Muscle layer of colon (tissue), 2 donors: ENCODE measurements around the gene TSPAN16.
"Not testable (repeated sequence)": the region's sequence is repeated elsewhere in the genome, so short reads cannot be mapped to it uniquely, and the experiment has no call there.

Experiments
- H3K27ac ChIP-seq: one replicate; pipeline ENCODE4 v1.7.0; 2013; ENCODE audit warnings: low read depth, mild to moderate bottlenecking, low read length, moderate library complexity
- H3K27me3 ChIP-seq, 2 donors: one replicate each; pipeline ENCODE4 v1.7.0; 2013; ENCODE audit warnings: low read length in 2 of 2, mild to moderate bottlenecking in 2 of 2; ENCODE audit not compliant: insufficient read depth in 2 of 2, control insufficient read depth in 1 of 2
- H3K36me3 ChIP-seq: one replicate; pipeline ENCODE4 v1.7.0; 2013; ENCODE audit warnings: mild to moderate bottlenecking, low read length; ENCODE audit not compliant: insufficient read depth
- H3K4me1 ChIP-seq: one replicate; pipeline ENCODE4 v1.7.0; 2013; ENCODE audit warnings: mild to moderate bottlenecking, low read length; ENCODE audit not compliant: insufficient read depth
- H3K4me3 ChIP-seq, 2 donors: one replicate each; pipeline ENCODE4 v1.7.0; 2013; ENCODE audit warnings: low read length in 2 of 2, low read depth in 1 of 2, mild to moderate bottlenecking in 1 of 2, moderate library complexity in 1 of 2
- H3K9ac ChIP-seq: one replicate; pipeline ENCODE4 v1.7.0; 2013; ENCODE audit warnings: low read length
- H3K9me3 ChIP-seq: one replicate; pipeline ENCODE4 v1.7.0; 2013; ENCODE audit warnings: mild to moderate bottlenecking, low read length
- donor health status: abdominal sarcoma.
- donor health status: Adenocarcinoma of cecum.

TSPAN16 gene

DNA sequence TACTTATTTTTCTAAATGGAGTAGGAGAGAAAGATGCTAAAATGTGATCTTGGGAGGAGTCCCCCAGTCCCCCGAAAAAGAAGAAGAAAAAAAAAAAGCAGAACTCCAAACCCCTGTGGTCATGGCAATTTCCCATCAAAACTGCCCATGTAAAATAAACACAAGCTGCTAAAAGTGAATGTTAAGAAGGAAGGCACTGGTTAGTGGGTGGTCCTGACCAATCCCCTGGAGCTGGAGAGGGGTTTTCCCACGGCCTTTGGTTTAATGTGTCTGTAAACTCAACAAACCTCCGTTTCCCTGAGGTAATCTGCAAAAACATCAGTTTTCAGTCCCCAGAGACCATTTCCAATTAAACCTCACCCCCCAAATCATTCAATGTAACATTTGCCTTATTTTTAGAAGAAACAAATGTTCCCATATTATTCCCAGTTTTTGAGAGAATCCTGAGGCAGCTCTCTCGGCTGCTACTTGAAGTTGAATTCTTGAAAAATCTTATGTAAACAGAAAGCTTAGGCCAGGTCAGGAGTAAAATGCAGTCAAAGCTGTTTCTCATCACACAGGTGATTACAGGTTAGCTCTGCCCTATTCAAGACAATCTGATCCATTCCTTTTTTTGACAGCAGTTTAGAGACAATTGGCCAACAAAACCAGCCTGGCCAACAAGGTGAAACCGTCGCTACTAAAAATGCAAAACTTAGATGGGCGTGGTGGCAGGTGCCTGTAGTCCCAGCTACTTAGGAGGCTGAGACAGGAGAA lies 26.5 kb downstream of the TSPAN16 start:
- H3K9ac ChIP-seq, result no peak overlapping the region
- H3K9me3 ChIP-seq, result no peaks in the 10 kb centered on the region
- no peaks in the 10 kb centered on the region for H3K36me3 ChIP-seq
- no peak overlapping the region for H3K4me3 ChIP-seq
- H3K27ac ChIP-seq, result no peak overlapping the region
- no peaks in the 10 kb centered on the region for H3K27me3 ChIP-seq
- peaks cover 14% of the 10 kb centered on the region for H3K4me1 ChIP-seq

- Histone ChIP-seq H3K27me3 (no peaks in the 10 kb centered on the region), H3K4me1 (peaks cover 14% of the 10 kb centered on the region), H3K27ac (no peak overlapping the region), H3K9ac (no peak overlapping the region), H3K36me3 (no peaks in the 10 kb centered on the region), H3K4me3 (no peak overlapping the region), H3K9me3 (no peaks in the 10 kb centered on the region)
Measured at GRCh38 chr19:11323601-11324078, 27.7 kb downstream of the TSPAN16 start.

DNA sequence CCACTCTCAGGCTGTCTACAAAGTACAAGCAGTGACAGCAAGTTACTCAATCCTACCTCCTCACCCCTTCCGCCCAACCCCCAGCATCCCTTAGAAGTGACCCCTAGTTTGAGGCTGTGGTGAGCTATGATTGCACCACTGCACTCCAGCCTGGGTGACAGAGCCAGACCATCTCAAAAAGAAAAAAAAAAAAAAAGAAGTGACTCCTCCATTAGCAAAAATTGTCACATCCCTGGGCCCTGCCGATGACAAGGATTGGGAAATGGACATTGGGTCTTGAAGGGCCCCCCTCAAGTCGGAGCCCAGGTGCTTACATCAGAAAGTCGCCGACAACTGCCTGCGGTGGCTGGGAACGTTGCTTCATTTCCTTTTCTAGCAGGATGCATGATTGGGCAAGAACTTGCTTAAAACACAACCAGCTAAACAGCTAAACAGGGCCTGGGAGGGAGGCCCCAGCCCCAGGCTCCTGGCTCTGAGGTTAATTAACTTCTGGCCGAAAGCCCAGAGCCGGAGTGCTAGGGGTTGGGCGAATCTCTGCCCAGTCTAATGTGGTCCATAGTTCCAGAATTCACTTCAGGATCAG lies 28.2 kb downstream of the TSPAN16 start:
- Histone ChIP-seq H3K36me3 (no peaks in the 10 kb centered on the region), H3K27ac (no peak overlapping the region), H3K9me3 (no peaks in the 10 kb centered on the region), H3K4me1 (peaks cover 14% of the 10 kb centered on the region), H3K9ac (no peak overlapping the region), H3K27me3 (no peaks in the 10 kb centered on the region), H3K4me3 (no peak overlapping the region)

DNA sequence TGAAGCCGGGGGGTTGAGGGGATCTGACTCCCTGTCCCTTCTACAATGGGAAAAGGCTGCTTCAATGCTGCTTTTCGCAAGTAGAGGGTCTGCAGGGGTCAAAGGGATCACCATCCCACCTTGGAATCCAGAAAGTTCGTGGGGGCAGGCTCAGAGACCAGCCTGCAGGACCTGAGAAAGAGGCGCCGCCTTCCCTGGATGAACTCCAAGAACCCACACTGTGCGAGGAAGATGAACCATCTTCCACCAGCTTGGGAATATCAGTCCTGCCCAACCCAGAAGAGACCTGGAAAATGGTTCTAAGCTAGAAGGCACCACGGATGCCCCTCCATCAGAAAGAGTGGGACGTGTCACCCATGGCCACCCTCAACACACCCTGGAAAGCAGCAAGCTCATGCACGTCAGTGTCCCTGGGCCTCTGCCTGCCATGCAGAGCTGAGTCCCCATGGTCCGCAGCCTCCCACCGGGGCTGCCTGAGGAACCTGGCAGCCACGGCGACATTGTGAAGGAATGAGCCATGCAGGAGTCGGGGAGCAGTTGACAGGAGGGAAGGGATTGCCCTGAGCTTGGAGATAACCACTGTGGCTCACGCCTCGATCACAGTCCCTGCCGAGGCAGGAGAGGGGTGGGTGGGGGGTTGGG lies 28.9 kb downstream of the TSPAN16 start:
- Histone ChIP-seq H3K27me3 (no peaks in the 10 kb centered on the region), H3K27ac (no peak overlapping the region), H3K4me3 (no peak overlapping the region), H3K9me3 (no peaks in the 10 kb centered on the region), H3K9ac (no peak overlapping the region), H3K4me1 (peaks cover 14% of the 10 kb centered on the region), H3K36me3 (no peaks in the 10 kb centered on the region)

DNA sequence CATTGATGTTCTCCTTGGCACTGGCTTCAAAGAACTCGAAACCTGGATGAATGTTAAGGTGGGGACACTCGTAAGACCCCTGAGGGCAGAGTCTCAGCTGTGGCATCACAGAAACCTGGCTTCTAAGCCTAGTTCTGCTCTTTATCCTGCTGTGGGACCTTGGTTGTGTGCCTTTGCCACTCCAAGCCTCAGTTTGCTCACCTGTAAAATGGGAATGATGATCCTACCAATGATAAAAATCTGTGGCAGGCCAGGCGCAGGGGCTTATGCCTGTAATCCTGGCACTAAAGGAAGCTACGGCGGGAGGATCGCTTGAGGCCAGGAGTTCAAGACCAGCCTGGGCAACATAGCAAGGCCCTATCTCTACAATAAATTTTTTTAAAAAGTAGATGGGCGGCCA lies 29.6 kb downstream of the TSPAN16 start:
- no peaks in the 10 kb centered on the region for H3K27me3 ChIP-seq
- no peaks in the 10 kb centered on the region for H3K36me3 ChIP-seq
- no peaks in the 10 kb centered on the region for H3K9me3 ChIP-seq
- no peak overlapping the region for H3K4me3 ChIP-seq
- peaks cover 14% of the 10 kb centered on the region for H3K4me1 ChIP-seq
- H3K9ac ChIP-seq, result no peak overlapping the region
- H3K27ac ChIP-seq, result no peak overlapping the region

DNA sequence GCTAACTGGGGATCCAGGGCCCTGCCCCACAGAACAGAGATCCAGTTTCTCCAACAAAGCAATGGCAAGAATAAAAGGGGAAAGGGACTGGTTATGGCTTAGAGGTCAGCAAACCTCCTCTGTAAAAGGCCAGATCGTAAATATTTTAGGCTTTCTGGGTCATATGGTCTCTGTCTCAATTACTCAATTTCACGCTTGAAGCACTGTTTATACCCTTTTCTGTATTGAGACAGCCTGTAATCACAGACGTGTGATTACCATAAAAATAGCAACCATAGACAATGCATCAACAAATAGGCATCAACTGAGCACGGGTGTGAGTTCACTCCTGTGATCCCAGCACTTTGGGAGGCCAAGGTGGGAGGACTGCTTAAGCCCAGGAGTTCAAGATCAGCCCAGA lies 34.2 kb downstream of the TSPAN16 start:
- no peak overlapping the region for H3K4me3 ChIP-seq
- H3K9me3 ChIP-seq, result no peaks in the 10 kb centered on the region
- H3K27me3 ChIP-seq, result no peaks in the 10 kb centered on the region
- H3K27ac ChIP-seq, result no peak overlapping the region
- no peak overlapping the region for H3K9ac ChIP-seq
- H3K4me1 ChIP-seq, result no peaks in the 10 kb centered on the region
- peaks cover 23% of the 10 kb centered on the region for H3K36me3 ChIP-seq

- Histone ChIP-seq H3K36me3 (peaks cover 35% of the 10 kb centered on the region), H3K27me3 (no peaks in the 10 kb centered on the region), H3K9me3 (no peaks in the 10 kb centered on the region), H3K9ac (no peak overlapping the region), H3K4me1 (no peaks in the 10 kb centered on the region), H3K27ac (no peak overlapping the region), H3K4me3 (no peak overlapping the region)
Measured at GRCh38 chr19:11331502-11331901, 35.5 kb downstream of the TSPAN16 start.

- H3K9me3 ChIP-seq, result no peaks in the 10 kb centered on the region
- no peak overlapping the region for H3K27ac ChIP-seq
- no peaks in the 10 kb centered on the region for H3K4me1 ChIP-seq
- H3K9ac ChIP-seq, result no peak overlapping the region
- no peaks in the 10 kb centered on the region for H3K27me3 ChIP-seq
- peaks cover 35% of the 10 kb centered on the region for H3K36me3 ChIP-seq
- no peak overlapping the region for H3K4me3 ChIP-seq
Measured at GRCh38 chr19:11332822-11333221, 36.9 kb downstream of the TSPAN16 start.

- not testable (repeated sequence) for H3K4me3 ChIP-seq, H3K9me3 ChIP-seq, H3K27me3 ChIP-seq, H3K27ac ChIP-seq, H3K4me1 ChIP-seq, H3K9ac ChIP-seq
- peaks cover 35% of the 10 kb centered on the region for H3K36me3 ChIP-seq
Measured at GRCh38 chr19:11333838-11334237, 37.9 kb downstream of the TSPAN16 start.

DNA sequence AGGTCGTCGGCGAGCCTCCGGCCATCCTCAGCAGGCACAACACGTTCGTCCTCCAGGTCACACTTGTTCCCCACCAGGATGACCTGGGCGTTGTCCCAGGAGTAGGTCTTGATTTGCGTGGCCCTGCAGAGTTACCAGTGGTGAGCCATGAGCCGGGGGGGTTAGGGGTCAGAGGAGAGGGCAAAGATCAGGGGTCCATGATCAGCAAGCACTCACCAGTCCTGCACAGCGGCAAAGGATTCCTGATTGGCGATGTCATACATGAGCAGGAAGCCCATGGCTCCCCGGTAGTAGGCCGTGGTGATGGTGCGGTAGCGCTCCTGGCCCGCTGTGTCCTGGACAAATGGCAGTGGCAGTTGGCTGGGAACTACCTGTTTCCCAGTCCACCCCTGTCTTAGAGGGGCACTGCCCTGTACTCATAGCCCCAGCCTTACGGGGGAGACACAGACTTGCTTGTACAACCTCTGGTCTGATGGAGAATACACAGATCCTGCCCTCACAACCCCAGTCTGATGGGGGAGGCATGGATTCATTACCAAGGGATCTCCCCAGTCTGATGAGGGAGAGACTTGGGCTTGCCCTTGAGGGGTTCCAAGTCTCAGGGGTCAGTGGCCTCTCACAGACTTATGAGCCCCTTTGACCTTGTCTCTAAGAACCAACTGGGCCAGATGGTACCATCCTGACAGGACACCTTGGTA lies 39.6 kb downstream of the TSPAN16 start:
- no peaks in the 10 kb centered on the region for H3K9me3 ChIP-seq
- H3K27me3 ChIP-seq, result no peaks in the 10 kb centered on the region
- peaks cover 35% of the 10 kb centered on the region for H3K36me3 ChIP-seq
- no peak overlapping the region for H3K27ac ChIP-seq
- no peak overlapping the region for H3K4me3 ChIP-seq
- H3K4me1 ChIP-seq, result peaks cover 9% of the 10 kb centered on the region
- H3K9ac ChIP-seq, result no peak overlapping the region

DNA sequence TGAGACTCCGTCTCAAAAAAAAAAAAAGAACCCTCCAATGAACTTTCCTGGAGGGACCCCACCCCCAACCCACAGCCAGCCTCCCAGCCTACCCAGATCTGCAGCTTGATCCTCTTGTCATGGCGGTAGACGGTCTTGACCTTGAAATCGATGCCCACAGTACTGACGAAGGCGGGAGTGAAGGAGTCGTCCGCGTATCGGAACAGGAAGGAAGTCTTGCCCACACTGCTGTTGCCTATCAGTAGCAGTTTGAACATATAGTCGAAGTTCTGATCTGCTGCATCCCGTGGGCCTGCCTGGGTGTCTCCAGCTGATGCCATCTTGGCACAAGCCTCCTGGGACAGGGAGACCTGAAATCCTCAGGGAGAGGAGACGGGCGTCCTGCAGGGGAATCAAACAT lies 41.1 kb downstream of the TSPAN16 start:
- H3K36me3 ChIP-seq, result peaks cover 42% of the 10 kb centered on the region
- no peak overlapping the region for H3K9ac ChIP-seq
- H3K27ac ChIP-seq, result no peak overlapping the region
- H3K9me3 ChIP-seq, result no peaks in the 10 kb centered on the region
- peaks cover 9% of the 10 kb centered on the region for H3K4me1 ChIP-seq
- H3K27me3 ChIP-seq, result no peaks in the 10 kb centered on the region
- H3K4me3 ChIP-seq, result no peak overlapping the region
